GM19395 (cell line): ENCODE data around the gene BLID.

ENCODE experiments used
- ATAC-seq: cut with Tn5 transposase; IDR thresholded peaks from one replicate; pipeline ENCODE4 v1.9.1; 2021; ENCODE audit warnings: mild to moderate bottlenecking, moderate library complexity; ENCODE audit not compliant: unreplicated experiment

BLID gene

DNA sequence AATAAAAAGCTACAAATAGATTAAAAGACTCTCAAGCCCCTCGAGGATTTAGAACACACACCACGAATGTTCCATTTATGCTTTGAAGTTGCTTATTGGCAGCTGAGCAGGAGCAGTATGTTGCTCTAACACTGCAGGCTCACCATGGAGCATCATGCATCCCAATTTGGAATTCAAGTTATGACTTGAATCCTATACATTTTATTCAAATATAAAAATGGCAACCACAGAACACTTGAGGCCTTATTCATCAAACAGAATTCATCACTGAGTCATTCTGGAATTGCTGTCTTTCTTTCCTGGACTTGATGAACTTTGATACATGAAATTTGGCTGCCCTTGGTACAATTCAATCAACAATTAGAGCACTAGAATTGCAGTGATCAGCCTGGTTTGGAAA, 24.5 kb upstream of the BLID start:
- no peak for ATAC-seq

DNA sequence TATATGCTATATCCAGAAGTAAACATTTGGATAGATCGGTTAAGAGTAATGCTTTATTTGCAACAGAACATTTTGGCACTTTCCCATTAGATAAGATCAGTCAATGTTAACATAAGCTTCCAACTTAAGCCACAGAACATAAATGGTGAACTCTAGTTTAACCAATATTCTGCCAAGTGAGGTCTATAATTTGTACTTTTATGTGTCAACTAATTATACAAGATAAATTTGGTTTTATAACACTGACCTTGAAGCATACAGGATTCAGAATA, 23.5 kb upstream of the BLID start:
- no peak for ATAC-seq

DNA sequence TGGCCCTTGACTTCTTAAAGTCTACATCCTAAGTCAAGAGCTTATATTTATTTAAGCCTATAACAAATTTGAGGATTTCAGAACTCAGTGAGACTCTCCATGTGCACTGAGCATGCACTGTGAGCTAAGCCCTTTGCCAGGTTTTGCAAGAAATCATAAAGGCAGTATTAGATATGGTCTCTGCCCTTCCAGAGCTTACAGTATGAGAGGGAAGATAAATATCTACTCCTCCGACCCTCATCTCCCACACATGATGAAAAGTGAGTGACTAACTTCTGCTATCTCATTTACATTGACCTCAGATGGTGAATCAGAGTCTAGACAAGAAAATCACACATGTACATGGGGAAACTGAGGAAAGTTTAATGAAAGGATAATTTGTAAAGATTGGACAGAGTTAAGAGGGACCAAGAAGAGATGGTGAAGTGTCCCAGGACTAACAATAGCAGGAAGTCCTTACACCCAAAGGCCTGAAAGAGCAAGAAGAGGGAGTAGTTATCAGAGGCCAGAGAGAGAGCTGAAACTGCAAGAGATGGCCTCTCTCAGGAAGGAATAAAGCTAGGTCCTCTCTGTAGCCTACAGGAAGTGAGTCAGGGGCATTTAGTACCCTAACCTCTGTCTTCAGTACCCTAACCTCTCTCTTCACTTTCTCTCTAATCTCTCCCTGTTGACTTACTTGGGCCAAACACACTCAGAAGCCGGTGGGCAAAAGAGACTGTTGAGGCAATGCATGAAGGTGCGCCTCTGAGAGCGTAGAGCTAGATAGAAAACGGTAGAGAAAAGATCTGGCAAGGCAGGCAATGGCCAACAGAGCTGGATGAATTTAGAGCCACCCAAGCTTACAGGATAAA, 23.0 kb upstream of the BLID start:
- no peak for ATAC-seq

- ATAC-seq: no peak
Observed at GRCh38 chr11:122137078-122137793, 21.2 kb upstream of the BLID start.

DNA sequence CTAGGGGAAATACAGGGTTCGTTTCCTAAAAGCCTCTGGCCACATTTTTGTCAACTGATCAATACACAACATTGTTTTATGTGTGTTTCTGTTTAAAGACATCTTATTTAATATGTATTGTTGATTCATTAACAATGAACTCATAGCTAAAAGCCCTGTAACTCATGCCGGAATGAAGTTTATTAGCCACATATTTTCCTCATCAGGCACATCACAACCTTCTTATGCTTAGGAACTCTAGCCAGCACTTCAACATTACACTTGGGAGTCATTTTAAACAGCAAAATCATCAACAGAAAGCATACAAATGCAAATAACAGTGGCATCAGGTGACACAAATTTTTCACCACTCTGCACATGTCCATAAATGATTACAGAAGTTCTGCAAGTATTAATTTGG, 15.1 kb upstream of the BLID start:
- ATAC-seq: no peak

- no peak for ATAC-seq
Observed at GRCh38 chr11:122128146-122128545, 12.1 kb upstream of the BLID start.

- ATAC-seq: no peak
Observed at GRCh38 chr11:122127020-122127419, 11.0 kb upstream of the BLID start.

- no peak for ATAC-seq
Observed at GRCh38 chr11:122126024-122126688, 10.1 kb upstream of the BLID start.

- no peak for ATAC-seq
Observed at GRCh38 chr11:122123263-122123929, 7.4 kb upstream of the BLID start.

GRCh38 chr11:122122179-122122578, 6.2 kb upstream of the BLID start:
- no peak for ATAC-seq

DNA sequence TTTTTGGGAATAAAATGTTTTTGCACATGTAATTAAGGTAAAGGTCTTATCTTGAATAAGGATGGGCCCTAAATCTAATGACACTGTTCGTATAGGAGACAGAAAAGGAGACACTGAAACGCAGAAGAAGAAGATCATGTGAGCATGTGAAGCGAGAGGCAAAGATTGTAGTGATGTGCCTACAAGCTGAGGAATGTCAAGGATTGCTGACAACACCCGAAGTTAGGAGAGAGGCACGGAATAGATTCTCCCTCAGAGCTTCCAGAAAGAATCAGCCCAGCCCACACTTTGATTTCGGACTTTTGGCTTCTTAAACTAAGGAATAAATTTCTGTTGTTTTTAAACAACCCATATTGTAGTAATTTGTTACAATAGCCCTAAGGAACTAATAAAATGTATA, 4.1 kb upstream of the BLID start:
- ATAC-seq: no peak

DNA sequence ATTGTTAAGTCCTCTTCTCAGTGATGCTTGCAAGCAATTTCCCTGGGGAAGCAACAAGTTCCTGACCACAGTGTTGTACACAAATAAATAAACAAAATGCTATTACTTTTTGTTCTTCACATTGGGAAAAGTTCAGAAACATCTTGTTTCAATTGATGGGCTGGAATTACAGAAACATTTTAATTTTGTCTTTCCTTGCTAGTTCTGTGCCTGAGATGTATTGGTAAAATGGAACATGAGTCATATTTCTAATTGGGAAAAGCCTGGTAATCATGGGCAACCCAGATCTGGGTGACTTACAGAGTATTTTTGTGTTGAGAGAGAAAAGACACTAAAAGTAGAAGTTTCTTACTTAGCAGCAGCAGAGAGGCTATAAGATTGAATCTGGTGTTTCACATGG, 576 bp upstream of the BLID start:
- ATAC-seq: no peak

DNA sequence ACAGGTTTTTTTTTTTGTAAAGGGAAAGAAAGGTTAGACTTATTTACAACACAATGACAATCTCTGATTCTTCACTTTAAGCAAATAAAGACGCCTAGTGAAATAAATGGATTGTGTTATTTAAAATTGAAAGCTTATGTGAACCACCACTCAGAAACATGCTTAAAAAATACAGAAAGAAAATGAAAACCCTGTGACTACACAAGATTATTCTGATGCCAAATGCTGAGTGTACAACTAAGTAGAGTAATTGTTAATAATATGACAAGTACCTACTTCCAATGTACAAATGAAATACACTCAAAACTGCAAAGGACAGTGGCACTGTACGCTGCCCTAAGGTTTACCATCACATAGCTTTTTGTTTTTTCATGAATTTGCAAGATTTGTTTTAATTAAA, 1.0 kb downstream of the BLID start:
- no peak for ATAC-seq

DNA sequence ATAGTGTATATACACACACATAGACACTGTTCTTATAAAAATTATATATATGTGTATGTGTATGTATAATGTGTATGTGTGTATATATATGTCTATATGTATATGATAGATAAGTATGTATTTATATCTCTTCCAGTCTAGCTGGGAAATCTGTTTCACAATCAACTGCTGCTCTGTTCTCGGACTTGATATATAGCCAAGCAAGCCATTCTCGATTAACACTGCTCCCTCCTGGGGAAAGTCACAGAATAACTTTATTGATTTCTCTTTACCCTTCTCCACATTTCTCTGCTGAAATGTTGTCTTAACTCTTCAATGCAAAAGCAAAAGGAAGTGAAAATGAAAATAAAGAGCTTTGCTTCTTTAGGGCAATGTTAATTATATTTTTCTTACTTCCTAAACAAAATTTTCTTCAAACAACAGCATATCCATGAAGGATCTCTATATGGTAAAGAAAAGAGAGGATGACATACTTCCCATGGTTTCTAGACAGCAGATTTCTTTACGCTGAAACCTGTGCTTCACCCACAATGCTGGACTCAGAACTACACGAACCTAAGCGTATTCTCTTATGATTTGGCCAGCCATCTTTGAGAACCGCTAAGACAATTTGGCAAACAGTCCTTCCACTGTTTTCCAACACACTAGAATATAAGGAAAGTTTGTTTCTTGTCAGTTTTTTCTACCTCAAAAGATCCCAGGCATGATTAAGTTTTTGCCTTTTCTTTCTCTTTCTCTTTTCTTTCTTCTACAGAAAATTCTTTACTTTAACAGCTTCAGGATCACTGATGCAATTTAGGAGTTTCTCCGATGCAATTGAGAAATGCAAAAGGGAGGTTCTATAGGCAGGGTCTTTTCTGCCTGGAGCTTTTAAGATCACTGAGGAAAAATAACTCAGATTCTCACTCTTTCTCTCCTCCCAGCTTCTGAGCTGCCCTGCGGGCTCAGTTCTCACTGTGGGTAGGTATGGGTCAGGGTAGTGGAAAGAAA, 1.9 kb downstream of the BLID start:
- no peak for ATAC-seq

DNA sequence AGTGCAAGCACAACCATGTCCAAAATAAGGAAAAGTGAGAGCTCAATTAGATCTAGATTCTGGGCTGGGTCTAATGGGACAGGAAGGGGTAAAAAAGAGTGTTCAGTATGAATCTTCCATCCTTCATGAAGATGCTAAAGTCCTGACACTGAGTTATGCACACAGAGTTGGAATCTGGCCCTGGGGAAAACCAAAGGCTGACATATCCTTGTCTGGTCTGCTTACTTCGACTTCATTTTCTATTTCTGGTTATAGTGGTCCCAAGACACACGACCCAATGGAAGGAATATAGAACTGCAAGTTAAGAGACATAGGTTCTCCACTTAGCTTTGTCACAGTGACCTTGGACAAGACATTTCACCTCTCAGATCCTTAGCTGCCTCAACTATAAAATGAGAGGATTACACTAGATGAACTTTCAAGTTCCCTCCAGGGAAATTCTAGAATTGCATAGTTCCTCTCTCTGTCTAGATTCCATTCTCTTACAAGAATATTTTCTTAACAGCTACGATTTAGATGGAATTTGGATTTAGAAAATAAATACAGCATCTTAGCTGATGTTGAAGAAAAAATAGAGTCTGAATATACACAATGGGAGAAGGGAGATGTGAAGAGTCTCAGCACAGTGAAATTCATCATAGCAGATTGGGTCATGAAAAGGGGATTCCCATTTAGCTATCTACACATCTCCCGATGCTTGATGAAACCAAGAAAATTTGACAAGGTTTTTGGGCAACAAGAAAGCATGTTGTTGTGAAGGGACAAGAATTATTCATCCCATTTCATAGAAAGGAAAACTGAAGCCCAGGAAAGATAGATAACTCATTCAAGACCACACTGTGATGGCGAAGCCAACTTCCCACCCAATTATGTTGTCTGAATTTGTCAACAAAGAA, 3.3 kb downstream of the BLID start:
- ATAC-seq: no peak

DNA sequence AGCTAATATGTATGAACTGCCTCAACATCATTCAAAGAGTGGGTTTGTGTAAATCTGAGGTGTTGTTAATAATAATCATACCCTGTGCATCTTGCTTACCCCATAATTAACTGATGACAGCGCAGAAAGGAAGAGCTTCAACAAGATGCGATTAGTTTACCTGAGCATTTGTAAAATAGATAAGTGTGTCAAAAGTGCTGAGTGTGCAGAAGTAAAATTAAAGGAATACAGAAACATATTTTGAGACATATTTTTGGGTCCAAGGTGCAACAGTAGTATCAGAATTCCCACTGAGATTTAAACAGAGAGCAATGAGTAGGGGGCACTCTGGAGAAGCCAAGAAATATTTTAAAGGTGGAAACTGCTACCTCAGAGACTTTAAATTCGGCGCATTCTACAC, 6.1 kb downstream of the BLID start:
- no peak for ATAC-seq

GRCh38 chr11:122108828-122109227, 7.2 kb downstream of the BLID start:
- no peak for ATAC-seq

DNA sequence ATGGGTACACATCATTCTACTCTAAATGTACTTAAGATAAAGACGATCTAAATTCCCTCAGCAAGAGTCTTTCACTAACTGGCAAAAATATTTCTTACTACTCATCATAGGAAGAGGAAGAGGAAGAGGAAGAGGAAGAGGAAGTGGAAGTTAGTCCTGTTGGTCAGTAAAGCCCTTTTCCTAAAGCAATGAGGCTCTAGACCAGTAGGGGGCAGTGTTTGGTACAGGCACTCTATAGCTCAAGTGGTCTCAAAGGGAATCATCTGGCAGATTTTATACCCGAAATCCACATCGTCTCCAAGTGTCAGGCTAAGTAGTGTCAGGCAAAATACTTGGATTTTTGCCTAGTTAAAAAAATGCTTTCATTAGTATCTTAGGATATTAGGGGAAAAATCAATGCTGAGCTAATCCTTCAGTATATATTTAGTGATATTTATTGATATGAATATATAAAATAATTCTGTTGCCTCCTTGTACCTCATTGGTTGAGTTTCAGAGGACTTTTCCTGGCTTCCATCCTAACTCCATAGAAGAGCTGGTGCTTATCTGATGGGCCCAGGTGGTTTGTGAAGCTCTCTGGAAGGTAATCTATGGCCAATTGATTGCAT, 7.7 kb downstream of the BLID start:
- ATAC-seq: no peak

GRCh38 chr11:122107566-122107965, 8.4 kb downstream of the BLID start:
- no peak for ATAC-seq
